ENCODE data around the gene POSTN. TPM values are rescaled to one million over a fixed set of nuclear protein-coding genes. Genes with fewer than 3 reads are reported as not detected.

The POSTN gene
- total and polyA plus RNA-seq, 2 of the 8 experiments (the other 6 are each of a cell fraction or from before 2014, with no cell fraction given), result 0.30 to 0.74 TPM

DNA sequence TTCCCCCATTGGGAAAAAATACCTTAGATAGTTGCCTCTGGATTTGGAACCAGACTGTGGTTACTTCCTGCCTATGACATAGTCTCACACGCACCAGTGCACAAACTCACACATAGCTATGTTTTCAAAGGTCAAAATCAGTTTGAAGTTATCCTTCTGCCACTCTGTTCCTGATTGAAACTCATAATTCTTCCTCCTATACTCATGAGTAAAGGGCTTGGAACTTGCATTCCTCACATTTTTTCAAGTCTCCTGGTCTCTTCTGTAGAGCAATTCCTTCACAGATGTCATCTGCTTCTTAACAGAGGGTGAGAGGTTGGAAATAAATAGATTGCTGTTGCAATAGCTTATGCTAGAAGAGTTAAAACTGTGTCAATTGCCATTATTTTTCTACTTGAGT, 18.6 kb upstream of the POSTN start (continued):
- TF ChIP-seq, protein P1, sequence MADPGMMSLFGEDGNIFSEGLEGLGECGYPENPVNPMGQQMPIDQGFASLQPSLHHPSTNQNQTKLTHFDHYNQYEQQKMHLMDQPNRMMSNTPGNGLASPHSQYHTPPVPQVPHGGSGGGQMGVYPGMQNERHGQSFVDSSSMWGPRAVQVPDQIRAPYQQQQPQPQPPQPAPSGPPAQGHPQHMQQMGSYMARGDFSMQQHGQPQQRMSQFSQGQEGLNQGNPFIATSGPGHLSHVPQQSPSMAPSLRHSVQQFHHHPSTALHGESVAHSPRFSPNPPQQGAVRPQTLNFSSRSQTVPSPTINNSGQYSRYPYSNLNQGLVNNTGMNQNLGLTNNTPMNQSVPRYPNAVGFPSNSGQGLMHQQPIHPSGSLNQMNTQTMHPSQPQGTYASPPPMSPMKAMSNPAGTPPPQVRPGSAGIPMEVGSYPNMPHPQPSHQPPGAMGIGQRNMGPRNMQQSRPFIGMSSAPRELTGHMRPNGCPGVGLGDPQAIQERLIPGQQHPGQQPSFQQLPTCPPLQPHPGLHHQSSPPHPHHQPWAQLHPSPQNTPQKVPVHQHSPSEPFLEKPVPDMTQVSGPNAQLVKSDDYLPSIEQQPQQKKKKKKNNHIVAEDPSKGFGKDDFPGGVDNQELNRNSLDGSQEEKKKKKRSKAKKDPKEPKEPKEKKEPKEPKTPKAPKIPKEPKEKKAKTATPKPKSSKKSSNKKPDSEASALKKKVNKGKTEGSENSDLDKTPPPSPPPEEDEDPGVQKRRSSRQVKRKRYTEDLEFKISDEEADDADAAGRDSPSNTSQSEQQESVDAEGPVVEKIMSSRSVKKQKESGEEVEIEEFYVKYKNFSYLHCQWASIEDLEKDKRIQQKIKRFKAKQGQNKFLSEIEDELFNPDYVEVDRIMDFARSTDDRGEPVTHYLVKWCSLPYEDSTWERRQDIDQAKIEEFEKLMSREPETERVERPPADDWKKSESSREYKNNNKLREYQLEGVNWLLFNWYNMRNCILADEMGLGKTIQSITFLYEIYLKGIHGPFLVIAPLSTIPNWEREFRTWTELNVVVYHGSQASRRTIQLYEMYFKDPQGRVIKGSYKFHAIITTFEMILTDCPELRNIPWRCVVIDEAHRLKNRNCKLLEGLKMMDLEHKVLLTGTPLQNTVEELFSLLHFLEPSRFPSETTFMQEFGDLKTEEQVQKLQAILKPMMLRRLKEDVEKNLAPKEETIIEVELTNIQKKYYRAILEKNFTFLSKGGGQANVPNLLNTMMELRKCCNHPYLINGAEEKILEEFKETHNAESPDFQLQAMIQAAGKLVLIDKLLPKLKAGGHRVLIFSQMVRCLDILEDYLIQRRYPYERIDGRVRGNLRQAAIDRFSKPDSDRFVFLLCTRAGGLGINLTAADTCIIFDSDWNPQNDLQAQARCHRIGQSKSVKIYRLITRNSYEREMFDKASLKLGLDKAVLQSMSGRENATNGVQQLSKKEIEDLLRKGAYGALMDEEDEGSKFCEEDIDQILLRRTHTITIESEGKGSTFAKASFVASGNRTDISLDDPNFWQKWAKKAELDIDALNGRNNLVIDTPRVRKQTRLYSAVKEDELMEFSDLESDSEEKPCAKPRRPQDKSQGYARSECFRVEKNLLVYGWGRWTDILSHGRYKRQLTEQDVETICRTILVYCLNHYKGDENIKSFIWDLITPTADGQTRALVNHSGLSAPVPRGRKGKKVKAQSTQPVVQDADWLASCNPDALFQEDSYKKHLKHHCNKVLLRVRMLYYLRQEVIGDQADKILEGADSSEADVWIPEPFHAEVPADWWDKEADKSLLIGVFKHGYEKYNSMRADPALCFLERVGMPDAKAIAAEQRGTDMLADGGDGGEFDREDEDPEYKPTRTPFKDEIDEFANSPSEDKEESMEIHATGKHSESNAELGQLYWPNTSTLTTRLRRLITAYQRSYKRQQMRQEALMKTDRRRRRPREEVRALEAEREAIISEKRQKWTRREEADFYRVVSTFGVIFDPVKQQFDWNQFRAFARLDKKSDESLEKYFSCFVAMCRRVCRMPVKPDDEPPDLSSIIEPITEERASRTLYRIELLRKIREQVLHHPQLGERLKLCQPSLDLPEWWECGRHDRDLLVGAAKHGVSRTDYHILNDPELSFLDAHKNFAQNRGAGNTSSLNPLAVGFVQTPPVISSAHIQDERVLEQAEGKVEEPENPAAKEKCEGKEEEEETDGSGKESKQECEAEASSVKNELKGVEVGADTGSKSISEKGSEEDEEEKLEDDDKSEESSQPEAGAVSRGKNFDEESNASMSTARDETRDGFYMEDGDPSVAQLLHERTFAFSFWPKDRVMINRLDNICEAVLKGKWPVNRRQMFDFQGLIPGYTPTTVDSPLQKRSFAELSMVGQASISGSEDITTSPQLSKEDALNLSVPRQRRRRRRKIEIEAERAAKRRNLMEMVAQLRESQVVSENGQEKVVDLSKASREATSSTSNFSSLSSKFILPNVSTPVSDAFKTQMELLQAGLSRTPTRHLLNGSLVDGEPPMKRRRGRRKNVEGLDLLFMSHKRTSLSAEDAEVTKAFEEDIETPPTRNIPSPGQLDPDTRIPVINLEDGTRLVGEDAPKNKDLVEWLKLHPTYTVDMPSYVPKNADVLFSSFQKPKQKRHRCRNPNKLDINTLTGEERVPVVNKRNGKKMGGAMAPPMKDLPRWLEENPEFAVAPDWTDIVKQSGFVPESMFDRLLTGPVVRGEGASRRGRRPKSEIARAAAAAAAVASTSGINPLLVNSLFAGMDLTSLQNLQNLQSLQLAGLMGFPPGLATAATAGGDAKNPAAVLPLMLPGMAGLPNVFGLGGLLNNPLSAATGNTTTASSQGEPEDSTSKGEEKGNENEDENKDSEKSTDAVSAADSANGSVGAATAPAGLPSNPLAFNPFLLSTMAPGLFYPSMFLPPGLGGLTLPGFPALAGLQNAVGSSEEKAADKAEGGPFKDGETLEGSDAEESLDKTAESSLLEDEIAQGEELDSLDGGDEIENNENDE (IDR thresholded peaks at IDR 0.05; ENCODE audit: insufficient replicate concordance, low read length), result no peak
- TF ChIP-seq TEAD4 (IDR thresholded peaks at IDR 0.05; ENCODE audit: low read depth, low read length) (no peak), EP300 (IDR thresholded peaks at IDR 0.05; ENCODE audit: borderline replicate concordance in 1 of 2, low read depth in 2 of 2, low read length in 2 of 2) (no peak), SP4 (IDR thresholded peaks at IDR 0.05; ENCODE audit: low read length) (no peak), CBX5 (IDR thresholded peaks at IDR 0.05; ENCODE audit: low read depth, low read length) (no peak), JUND (IDR thresholded peaks at IDR 0.05; ENCODE audit: low read length) (no peak), CTBP2 (IDR thresholded peaks at IDR 0.05; ENCODE audit: borderline replicate concordance, insufficient read depth, insufficient read length, low read length) (no peak), POLR2A (IDR thresholded peaks at IDR 0.05; ENCODE audit: control extremely low read depth in 1 of 2, low read depth in 2 of 2, low read length in 2 of 2) (no peak), POLR2AphosphoS5 (IDR thresholded peaks at IDR 0.05; ENCODE audit: low read depth, low read length) (no peak)

Data from H1 (cell line).